MM.1S (cell line): ENCODE data around the gene TULP4.

Experiments used
- DNase-seq: peaks from one replicate; pipeline ENCODE4 v3.0.0-alpha.2; 2015
- H2AFZ ChIP-seq: fragments of 300-600 bp; sonication (generic); 2 replicates; pipeline ENCODE4 v1.6.0; 2016; ENCODE audit warnings: antibody characterized with exemption, low read length
- H3F3A ChIP-seq: fragments of 300-600 bp; sonication (generic); 2 replicates; pipeline ENCODE4 v1.6.1; 2016; ENCODE audit warnings: mild to moderate bottlenecking, antibody characterized with exemption, low read length, moderate library complexity, mixed read lengths; ENCODE audit not compliant: insufficient read depth
- H3K27ac ChIP-seq: fragments of 300-600 bp; sonication (generic); 2 replicates; pipeline ENCODE4 v1.5.1; 2016; ENCODE audit warnings: mild to moderate bottlenecking, low read length
- H3K27me3 ChIP-seq: fragments of 300-600 bp; sonication (generic); replicated peaks from 2 replicates; pipeline ENCODE4 v1.6.0; 2016; ENCODE audit warnings: low read length; ENCODE audit not compliant: insufficient read depth
- H3K36me3 ChIP-seq: fragments of 300-600 bp; sonication (generic); replicated peaks from 2 replicates; pipeline ENCODE4 v1.6.1; 2016; ENCODE audit warnings: mild to moderate bottlenecking, low read length, mixed read lengths; ENCODE audit not compliant: insufficient read depth
- H3K4me1 ChIP-seq: fragments of 300-600 bp; sonication (generic); 2 replicates; pipeline ENCODE4 v1.6.1; 2016; ENCODE audit warnings: low read length, mixed read lengths
- H3K4me2 ChIP-seq: fragments of 300-600 bp; sonication (generic); 2 replicates; pipeline ENCODE4 v1.6.0; 2016; ENCODE audit warnings: low read depth, low read length
- H3K4me3 ChIP-seq: fragments of 300-600 bp; sonication (generic); 2 replicates; pipeline ENCODE4 v1.5.1; 2016; ENCODE audit warnings: low read length, mixed read lengths
- H3K79me2 ChIP-seq: fragments of 300-600 bp; sonication (generic); 2 replicates; pipeline ENCODE4 v1.6.1; 2016; ENCODE audit warnings: mixed run types, low read length, mixed read lengths
- H3K9ac ChIP-seq: fragments of 300-600 bp; sonication (generic); 2 replicates; pipeline ENCODE4 v1.6.1; 2016; ENCODE audit warnings: low read length, mixed read lengths
- H3K9me2 ChIP-seq: fragments of 300-600 bp; sonication (generic); replicated peaks from 2 replicates; pipeline ENCODE4 v1.6.1; 2016; ENCODE audit warnings: mild to moderate bottlenecking, low read length, mixed read lengths; ENCODE audit not compliant: insufficient read depth
- H3K9me3 ChIP-seq: fragments of 300-600 bp; sonication (generic); replicated peaks from 2 replicates; pipeline ENCODE4 v1.6.1; 2016; ENCODE audit warnings: mild to moderate bottlenecking, low read length, mixed read lengths; ENCODE audit not compliant: insufficient read depth
- H4K20me1 ChIP-seq: fragments of 300-600 bp; sonication (generic); 2 replicates; pipeline ENCODE4 v1.6.1; 2016; ENCODE audit warnings: mild to moderate bottlenecking, low read length, moderate library complexity, mixed read lengths; ENCODE audit not compliant: insufficient read depth
- CTCF ChIP-seq: fragments of 300-600 bp; sonication (generic); IDR thresholded peaks from 2 replicates; pipeline ENCODE4 v1.5.1; 2016; ENCODE audit warnings: antibody characterized with exemption, low read length, mixed read lengths
- EZH2 ChIP-seq: fragments of 300-600 bp; sonication (generic); optimal IDR thresholded peaks from 2 replicates; pipeline ENCODE3; 2017; ENCODE audit warnings: low read depth, mild to moderate bottlenecking, antibody characterized with exemption, low read length, mixed read lengths
- EZH2phosphoT487 ChIP-seq: fragments of 300-600 bp; sonication (generic); IDR thresholded peaks from 2 replicates; pipeline ENCODE4 v1.6.1; 2018; ENCODE audit warnings: antibody characterized with exemption, low read length

The TULP4 gene

DNA sequence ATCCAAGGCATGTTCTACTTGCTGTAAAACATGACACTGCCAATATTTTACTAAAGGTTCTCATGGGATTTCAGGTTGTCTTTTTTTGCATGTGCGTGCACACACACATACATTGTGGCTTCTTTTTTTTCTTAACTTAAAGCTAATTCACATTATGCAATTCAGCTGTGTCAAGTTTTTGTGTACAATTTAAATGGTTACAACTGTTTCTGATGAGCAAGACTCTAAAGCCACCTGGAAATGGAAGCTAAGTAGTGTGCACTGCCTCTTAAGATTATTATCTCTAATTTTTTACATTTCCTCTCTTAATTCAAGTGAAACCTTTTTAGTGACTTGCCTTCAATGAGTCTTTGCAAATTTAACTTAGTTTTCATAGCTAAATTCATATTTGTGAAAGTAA is 75.3 kb downstream of the TULP4 start:
- Histone ChIP-seq H2AFZ (no peak overlapping the region), H3K27me3 (no peaks in the 10 kb centered on the region), H3K4me2 (no peak overlapping the region), H3F3A (no peaks in the 10 kb centered on the region), H3K27ac (no peak overlapping the region), H3K36me3 (no peaks in the 10 kb centered on the region), H3K9me2 (no peaks in the 10 kb centered on the region), H3K79me2 (no peaks in the 10 kb centered on the region), H3K9me3 (no peaks in the 10 kb centered on the region), H3K9ac (no peak overlapping the region), H3K4me3 (no peak overlapping the region), H3K4me1 (no peaks in the 10 kb centered on the region), H4K20me1 (no peaks in the 10 kb centered on the region)
- TF ChIP-seq EZH2phosphoT487: no peak
- TF ChIP-seq CTCF: no peak
- no peak for TF ChIP-seq EZH2
- no peak for DNase-seq

- DNase-seq: no peak
- H3K4me2 ChIP-seq: no peak overlapping the region
- no peaks in the 10 kb centered on the region for H3F3A ChIP-seq
Measured at GRCh38 chr6:158388727-158389126, 76.5 kb downstream of the TULP4 start.

DNA sequence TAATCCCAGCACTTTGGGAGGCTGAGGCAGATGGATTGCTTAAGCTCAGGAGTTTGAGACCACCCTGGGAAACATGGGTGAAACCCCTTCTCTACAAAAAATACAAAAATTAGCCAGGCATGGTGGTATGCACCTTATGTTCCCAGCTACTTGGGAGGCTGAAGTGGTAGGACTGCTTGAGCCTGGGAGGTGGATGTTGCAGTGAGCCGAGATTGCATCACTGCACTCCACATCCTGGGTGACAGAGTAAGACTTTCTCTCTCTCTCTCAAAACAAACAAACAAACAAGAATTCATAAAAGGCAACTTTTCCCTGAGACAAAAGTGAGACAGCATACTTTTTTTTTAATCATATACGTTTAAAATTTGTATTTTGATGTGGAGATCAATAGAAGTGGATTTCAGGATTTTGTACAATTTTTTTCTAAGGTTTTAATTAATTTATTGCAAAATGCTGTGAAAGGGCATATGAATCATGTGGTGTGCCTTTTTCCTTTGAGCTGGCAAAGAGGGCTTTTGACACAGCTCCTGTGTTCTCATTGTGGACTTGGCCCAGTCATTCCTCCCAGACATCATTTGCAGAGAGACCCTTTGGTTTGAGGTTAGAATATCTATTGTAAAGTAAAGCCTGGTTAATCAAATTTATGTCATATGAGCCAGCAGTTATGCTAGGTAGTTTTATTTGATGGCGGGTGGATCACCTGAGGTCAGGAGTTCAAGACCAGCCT is 77.1 kb downstream of the TULP4 start:
- Histone ChIP-seq H4K20me1 (no peaks in the 10 kb centered on the region), H3K9me3 (no peaks in the 10 kb centered on the region), H2AFZ (no peak overlapping the region), H3K9ac (no peak overlapping the region), H3K36me3 (no peaks in the 10 kb centered on the region), H3K4me1 (no peaks in the 10 kb centered on the region), H3K4me3 (no peak overlapping the region), H3K27me3 (no peaks in the 10 kb centered on the region), H3K4me2 (no peak overlapping the region), H3K9me2 (no peaks in the 10 kb centered on the region), H3K27ac (no peak overlapping the region), H3F3A (no peaks in the 10 kb centered on the region), H3K79me2 (no peaks in the 10 kb centered on the region)
- TF ChIP-seq EZH2phosphoT487 (no peak), EZH2 (no peak), CTCF (no peak)
- no peak for DNase-seq

More at GRCh38 chr6:158388727-158389126, 76.5 kb downstream of the TULP4 start:
- no peak overlapping the region for H3K4me3 ChIP-seq
- no peaks in the 10 kb centered on the region for H3K9me2 ChIP-seq
- no peaks in the 10 kb centered on the region for H3K4me1 ChIP-seq
- H3K27me3 ChIP-seq: no peaks in the 10 kb centered on the region
- H3K9ac ChIP-seq: no peak overlapping the region
- no peak overlapping the region for H2AFZ ChIP-seq
- H3K27ac ChIP-seq: no peak overlapping the region
- no peaks in the 10 kb centered on the region for H4K20me1 ChIP-seq
- H3K9me3 ChIP-seq: no peaks in the 10 kb centered on the region
- H3K36me3 ChIP-seq: no peaks in the 10 kb centered on the region
- TF ChIP-seq EZH2phosphoT487 (no peak), CTCF (no peak), EZH2 (no peak)
- H3K79me2 ChIP-seq: no peaks in the 10 kb centered on the region
